Measurements from ENCODE around the gene BFSP2. TPM values are rescaled to one million over a fixed set of nuclear protein-coding genes. Genes with fewer than 3 reads are reported as not detected.
"Not testable (repeated sequence)": the region's sequence is repeated elsewhere in the genome, so short reads cannot be mapped to it uniquely, and the experiment has no call there.

Gene BFSP2
- total RNA-seq, 1 donor = not detected

GRCh38 chr3:133512416-133513089 is 112.7 kb downstream of the BFSP2 start:
- H3K9me3 ChIP-seq (ENCODE audit: low read depth, low read length) = no peaks in the 10 kb centered on the region
- H3K27me3 ChIP-seq (ENCODE audit: insufficient read depth, low read length) = no peaks in the 10 kb centered on the region
- H3K4me1 ChIP-seq (ENCODE audit: insufficient read depth, low read length) = no peaks in the 10 kb centered on the region
- H3K4me3 ChIP-seq (ENCODE audit: low read length) = no peak overlapping the region

- Histone ChIP-seq H3K27me3 (ENCODE audit: insufficient read depth, low read length) (no peaks in the 10 kb centered on the region), H3K4me3 (ENCODE audit: low read length) (no peak overlapping the region), H3K4me1 (ENCODE audit: insufficient read depth, low read length) (no peaks in the 10 kb centered on the region), H3K9me3 (ENCODE audit: low read depth, low read length) (no peaks in the 10 kb centered on the region)
These were observed 114.6 kb downstream of the BFSP2 start for GRCh38 chr3:133514418-133514817.

- no peaks in the 10 kb centered on the region for H3K9me3 ChIP-seq (ENCODE audit: low read depth, low read length)
- H3K4me3 ChIP-seq (ENCODE audit: low read length) = no peak overlapping the region
- H3K4me1 ChIP-seq (ENCODE audit: insufficient read depth, low read length) = no peaks in the 10 kb centered on the region
- no peaks in the 10 kb centered on the region for H3K27me3 ChIP-seq (ENCODE audit: insufficient read depth, low read length)
These were observed 115.3 kb downstream of the BFSP2 start for GRCh38 chr3:133515127-133515526.

- Histone ChIP-seq H3K9me3 (ENCODE audit: low read depth, low read length) (no peaks in the 10 kb centered on the region), H3K27me3 (ENCODE audit: insufficient read depth, low read length) (no peaks in the 10 kb centered on the region)
These were observed 120.4 kb downstream of the BFSP2 start for GRCh38 chr3:133520286-133520685.

GRCh38 chr3:133520938-133521337 is 121.1 kb downstream of the BFSP2 start:
- not testable (repeated sequence) for H3K4me3 ChIP-seq (ENCODE audit: low read length); H3K27me3 ChIP-seq (ENCODE audit: insufficient read depth, low read length); H3K9me3 ChIP-seq (ENCODE audit: low read depth, low read length); H3K4me1 ChIP-seq (ENCODE audit: insufficient read depth, low read length)

More at GRCh38 chr3:133520286-133520685, 120.4 kb downstream of the BFSP2 start:
- Histone ChIP-seq H3K4me3 (ENCODE audit: low read length) (no peak overlapping the region), H3K4me1 (ENCODE audit: insufficient read depth, low read length) (no peaks in the 10 kb centered on the region)

- no peaks in the 10 kb centered on the region for H3K27me3 ChIP-seq (ENCODE audit: insufficient read depth, low read length)
- peaks cover 4% of the 10 kb centered on the region for H3K4me1 ChIP-seq (ENCODE audit: insufficient read depth, low read length)
- H3K9me3 ChIP-seq (ENCODE audit: low read depth, low read length) = no peaks in the 10 kb centered on the region
- H3K4me3 ChIP-seq (ENCODE audit: low read length) = no peak overlapping the region
These were observed 122.1 kb downstream of the BFSP2 start for GRCh38 chr3:133521946-133522345.

GRCh38 chr3:133523758-133524157 is 123.9 kb downstream of the BFSP2 start:
- not testable (repeated sequence) for H3K4me1 ChIP-seq (ENCODE audit: insufficient read depth, low read length); H3K4me3 ChIP-seq (ENCODE audit: low read length); H3K9me3 ChIP-seq (ENCODE audit: low read depth, low read length); H3K27me3 ChIP-seq (ENCODE audit: insufficient read depth, low read length)

Other genes starting within 250 kb of the BFSP2 start
- 200 TPM for gene CDV3, start 173.6 kb downstream of the BFSP2 start, total RNA-seq

Measured in mononuclear cell (primary cell).